ENCODE data around the gene IRX4.

Gene IRX4

DNA sequence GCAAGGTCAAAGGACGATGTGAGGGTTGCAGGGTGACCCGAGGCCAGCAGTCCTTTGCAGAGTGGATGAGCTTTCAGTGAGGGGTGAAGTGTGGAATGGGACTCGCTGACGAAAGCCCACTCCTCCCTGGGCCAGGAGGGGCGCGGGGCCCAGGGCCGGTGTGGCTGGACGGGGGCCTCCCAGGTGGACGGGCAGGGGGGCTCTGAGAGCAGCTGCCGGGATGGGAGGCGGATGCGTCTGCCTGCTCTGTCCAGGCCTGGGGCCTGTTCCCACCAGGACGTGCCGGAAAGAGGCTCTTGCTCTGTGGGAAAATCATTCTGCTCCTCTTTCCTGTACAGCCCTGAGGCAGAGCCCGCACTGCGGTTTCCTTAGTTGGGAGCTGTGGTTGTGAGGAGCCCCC lies 24.3 kb downstream of the IRX4 start:
- Histone ChIP-seq H3F3A (ENCODE audit: low read depth) (no peaks in the 10 kb centered on the region), H3K79me2 (ENCODE audit: insufficient read depth, low read length) (no peaks in the 10 kb centered on the region), H3K9ac (ENCODE audit: low read depth, low read length, poor library complexity, severe bottlenecking) (no peak overlapping the region), H4K20me1 (ENCODE audit: insufficient read depth, low read length, poor library complexity, severe bottlenecking) (no peaks in the 10 kb centered on the region), H3K9me3 (ENCODE audit: insufficient read depth, low read depth, low read length) (peaks cover 2% of the 10 kb centered on the region; the same call in 1 of the 2 replicates), H3K27me3 (ENCODE audit: insufficient read depth, low read length, poor library complexity, severe bottlenecking) (no peaks in the 10 kb centered on the region), H3K36me3 (ENCODE audit: insufficient read depth, low read length) (no peaks in the 10 kb centered on the region), H2AFZ (ENCODE audit: low read length) (no peak overlapping the region), H3K4me1 (ENCODE audit: insufficient read depth, low read length, poor library complexity, severe bottlenecking) (no peaks in the 10 kb centered on the region), H3K4me2 (ENCODE audit: low read depth, low read length, poor library complexity, severe bottlenecking) (no peak overlapping the region), H3K4me3 (ENCODE audit: low read length, poor library complexity, severe bottlenecking) (no peak overlapping the region), H3K9me2 (replicated peaks; ENCODE audit: low read depth, low read length) (no peaks in the 10 kb centered on the region)
- no peak for TF ChIP-seq EZH2phosphoT487 (IDR thresholded peaks at IDR 0.05; ENCODE audit: borderline replicate concordance)
- TF ChIP-seq, protein P1, sequence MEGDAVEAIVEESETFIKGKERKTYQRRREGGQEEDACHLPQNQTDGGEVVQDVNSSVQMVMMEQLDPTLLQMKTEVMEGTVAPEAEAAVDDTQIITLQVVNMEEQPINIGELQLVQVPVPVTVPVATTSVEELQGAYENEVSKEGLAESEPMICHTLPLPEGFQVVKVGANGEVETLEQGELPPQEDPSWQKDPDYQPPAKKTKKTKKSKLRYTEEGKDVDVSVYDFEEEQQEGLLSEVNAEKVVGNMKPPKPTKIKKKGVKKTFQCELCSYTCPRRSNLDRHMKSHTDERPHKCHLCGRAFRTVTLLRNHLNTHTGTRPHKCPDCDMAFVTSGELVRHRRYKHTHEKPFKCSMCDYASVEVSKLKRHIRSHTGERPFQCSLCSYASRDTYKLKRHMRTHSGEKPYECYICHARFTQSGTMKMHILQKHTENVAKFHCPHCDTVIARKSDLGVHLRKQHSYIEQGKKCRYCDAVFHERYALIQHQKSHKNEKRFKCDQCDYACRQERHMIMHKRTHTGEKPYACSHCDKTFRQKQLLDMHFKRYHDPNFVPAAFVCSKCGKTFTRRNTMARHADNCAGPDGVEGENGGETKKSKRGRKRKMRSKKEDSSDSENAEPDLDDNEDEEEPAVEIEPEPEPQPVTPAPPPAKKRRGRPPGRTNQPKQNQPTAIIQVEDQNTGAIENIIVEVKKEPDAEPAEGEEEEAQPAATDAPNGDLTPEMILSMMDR (conservative IDR thresholded peaks at IDR 0.05; ENCODE audit: low read length): no peak

DNA sequence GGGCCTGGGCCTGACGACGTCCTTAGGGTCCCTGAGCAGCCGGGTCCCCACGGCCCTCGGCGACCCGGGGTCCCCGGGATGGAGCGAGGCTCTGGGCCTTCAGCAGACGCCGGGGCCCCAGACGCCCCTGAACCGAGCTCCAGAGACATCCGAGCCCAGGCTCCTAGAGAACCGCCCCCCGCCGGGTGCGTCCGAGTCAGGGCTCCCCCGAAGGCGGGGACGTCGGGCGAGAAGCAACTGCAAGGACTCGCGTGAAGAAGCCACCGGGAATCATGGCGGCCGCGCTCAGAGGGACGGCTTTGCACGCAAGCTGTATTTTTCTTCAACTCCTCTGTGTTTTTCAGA lies 25.5 kb downstream of the IRX4 start:
- no peak overlapping the region for H3K4me3 ChIP-seq (ENCODE audit: low read length, poor library complexity, severe bottlenecking)
- H3F3A ChIP-seq (ENCODE audit: low read depth): no peaks in the 10 kb centered on the region
- no peaks in the 10 kb centered on the region for H3K79me2 ChIP-seq (ENCODE audit: insufficient read depth, low read length)
- H4K20me1 ChIP-seq (ENCODE audit: insufficient read depth, low read length, poor library complexity, severe bottlenecking): no peaks in the 10 kb centered on the region
- no peaks in the 10 kb centered on the region for H3K36me3 ChIP-seq (ENCODE audit: insufficient read depth, low read length)
- H3K4me2 ChIP-seq (ENCODE audit: low read depth, low read length, poor library complexity, severe bottlenecking): no peak overlapping the region
- no peaks in the 10 kb centered on the region for H3K27me3 ChIP-seq (ENCODE audit: insufficient read depth, low read length, poor library complexity, severe bottlenecking)
- TF ChIP-seq, protein P1 (conservative IDR thresholded peaks at IDR 0.05; ENCODE audit: low read length): no peak
- TF ChIP-seq EZH2phosphoT487 (IDR thresholded peaks at IDR 0.05; ENCODE audit: borderline replicate concordance): no peak
- no peak overlapping the region for H3K9ac ChIP-seq (ENCODE audit: low read depth, low read length, poor library complexity, severe bottlenecking)
- H2AFZ ChIP-seq (ENCODE audit: low read length): no peak overlapping the region
- H3K4me1 ChIP-seq (ENCODE audit: insufficient read depth, low read length, poor library complexity, severe bottlenecking): no peaks in the 10 kb centered on the region
- H3K9me2 ChIP-seq (replicated peaks; ENCODE audit: low read depth, low read length): no peaks in the 10 kb centered on the region
- H3K9me3 ChIP-seq (ENCODE audit: insufficient read depth, low read depth, low read length): peaks cover 2% of the 10 kb centered on the region; the same call in 1 of the 2 replicates

DNA sequence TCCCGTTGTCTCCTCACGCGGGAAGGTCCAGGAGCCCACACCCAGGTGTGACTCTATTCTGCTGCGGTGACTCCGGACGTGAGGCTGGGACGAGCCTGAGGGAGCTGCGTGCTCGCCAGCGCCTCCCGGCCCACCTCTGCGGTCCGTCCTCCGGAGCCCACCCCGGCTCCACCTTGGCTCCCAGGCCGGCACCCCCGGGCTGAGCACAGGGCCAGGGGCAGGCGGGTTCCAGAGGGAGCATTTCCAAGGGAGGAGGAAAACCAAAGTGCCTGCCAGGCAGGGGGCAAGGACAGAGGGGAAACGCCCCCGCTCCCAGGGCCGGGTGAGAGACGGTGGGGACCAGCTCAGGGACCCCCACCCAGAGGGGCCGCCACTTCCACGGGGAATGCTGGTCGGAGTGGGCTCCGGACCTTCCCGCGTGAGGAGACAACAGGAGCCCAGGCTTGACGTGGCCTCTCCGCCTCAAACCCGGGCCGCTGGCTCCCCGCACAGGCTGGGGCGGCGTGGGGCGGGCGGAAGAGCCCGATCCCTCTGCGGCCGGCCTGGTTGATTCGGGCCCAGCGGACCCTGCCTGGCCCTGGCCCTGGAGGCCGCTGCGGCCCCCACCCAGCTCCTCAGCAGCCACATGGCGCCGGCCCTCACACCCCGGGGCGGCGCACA lies 26.0 kb downstream of the IRX4 start:
- Histone ChIP-seq H3K79me2 (ENCODE audit: insufficient read depth, low read length) (no peaks in the 10 kb centered on the region), H3K9me3 (ENCODE audit: insufficient read depth, low read depth, low read length) (peaks cover 2% of the 10 kb centered on the region; the same call in 1 of the 2 replicates), H3K36me3 (ENCODE audit: insufficient read depth, low read length) (no peaks in the 10 kb centered on the region), H3K9me2 (replicated peaks; ENCODE audit: low read depth, low read length) (no peaks in the 10 kb centered on the region), H3K4me2 (ENCODE audit: low read depth, low read length, poor library complexity, severe bottlenecking) (no peak overlapping the region), H3K9ac (ENCODE audit: low read depth, low read length, poor library complexity, severe bottlenecking) (no peak overlapping the region), H2AFZ (ENCODE audit: low read length) (no peak overlapping the region), H3K27me3 (ENCODE audit: insufficient read depth, low read length, poor library complexity, severe bottlenecking) (no peaks in the 10 kb centered on the region), H3K4me1 (ENCODE audit: insufficient read depth, low read length, poor library complexity, severe bottlenecking) (no peaks in the 10 kb centered on the region), H3F3A (ENCODE audit: low read depth) (no peaks in the 10 kb centered on the region), H3K4me3 (ENCODE audit: low read length, poor library complexity, severe bottlenecking) (no peak overlapping the region), H4K20me1 (ENCODE audit: insufficient read depth, low read length, poor library complexity, severe bottlenecking) (no peaks in the 10 kb centered on the region)
- TF ChIP-seq, protein P1 (conservative IDR thresholded peaks at IDR 0.05; ENCODE audit: low read length): no peak
- no peak for TF ChIP-seq EZH2phosphoT487 (IDR thresholded peaks at IDR 0.05; ENCODE audit: borderline replicate concordance)

Data from Loucy (cell line).